Glutamatergic neuron (in vitro differentiated cells): Measurements from ENCODE around the gene APBA2. TPM values are rescaled to one million over a fixed set of nuclear protein-coding genes. Genes with fewer than 3 reads are reported as not detected.

Experiments used
- DNase-seq: peaks from one replicate; pipeline ENCODE4 v3.0.0; 2022
- H3K27ac Mint-ChIP-seq: one replicate; pipeline ENCODE4 v1.8.0; 2020; ENCODE audit warnings: mild to moderate bottlenecking, mixed read lengths, inconsistent platforms; ENCODE audit not compliant: unreplicated experiment
- H3K27me3 Mint-ChIP-seq: one replicate; pipeline ENCODE4 v1.8.0; 2020; ENCODE audit warnings: mild to moderate bottlenecking, moderate library complexity, mixed read lengths, inconsistent platforms; ENCODE audit not compliant: unreplicated experiment
- H3K36me3 Mint-ChIP-seq: one replicate; pipeline ENCODE4 v1.8.0; 2020; ENCODE audit warnings: mild to moderate bottlenecking, mixed read lengths, inconsistent platforms; ENCODE audit not compliant: unreplicated experiment
- H3K4me1 Mint-ChIP-seq: one replicate; pipeline ENCODE4 v1.8.0; 2020; ENCODE audit warnings: mild to moderate bottlenecking, low read depth, mixed read lengths, inconsistent platforms; ENCODE audit not compliant: unreplicated experiment
- H3K4me3 Mint-ChIP-seq: one replicate; pipeline ENCODE4 v1.8.0; 2020; ENCODE audit warnings: mild to moderate bottlenecking, mixed read lengths, inconsistent platforms; ENCODE audit not compliant: unreplicated experiment
- H3K9me3 Mint-ChIP-seq: one replicate; pipeline ENCODE4 v1.8.0; 2020; ENCODE audit warnings: mild to moderate bottlenecking, moderate library complexity, mixed read lengths, inconsistent platforms; ENCODE audit not compliant: unreplicated experiment
- total RNA-seq: library from RNA; stranded (reverse); fragmentation: NEBNext Ultra II Directional; extraction: Animal tissue kit (Norgen Biotek cat#: 25700); gene quantifications from one replicate; pipeline ENCODE4 v1.2.1, GENCODE V29; 2021; ENCODE audit not compliant: unreplicated experiment
- TF ChIP-seq, protein P1 (sequence below): fragments of 200-600 bp; sonication (generic); IDR thresholded peaks from one replicate; pipeline ENCODE4 v1.5.0; 2021; ENCODE audit not compliant: partially characterized antibody, unreplicated experiment

The APBA2 gene
- total RNA-seq, 1 donor from 2014 or later: 166 TPM

DNA sequence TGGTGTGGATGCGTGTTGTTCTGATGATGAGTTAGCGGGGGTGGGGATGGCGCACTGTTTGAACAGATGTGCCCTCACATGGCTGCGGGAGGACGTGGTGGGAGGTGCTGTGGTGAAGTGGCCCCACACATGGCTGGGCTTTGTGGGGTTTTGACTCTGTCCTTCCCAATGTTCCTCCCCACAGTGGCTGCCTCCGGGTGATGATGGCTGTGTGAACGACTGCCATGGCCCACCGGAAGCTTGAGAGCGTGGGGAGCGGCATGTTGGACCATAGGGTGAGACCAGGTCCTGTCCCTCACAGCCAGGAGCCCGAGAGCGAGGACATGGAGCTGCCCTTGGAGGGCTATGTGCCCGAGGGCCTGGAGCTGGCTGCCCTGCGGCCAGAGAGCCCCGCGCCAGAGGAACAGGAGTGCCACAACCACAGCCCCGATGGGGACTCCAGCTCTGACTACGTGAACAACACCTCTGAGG, 167.9 kb downstream of the APBA2 start:
- Mint-ChIP-seq H3K36me3 (peaks cover 14% of the 10 kb centered on the region), H3K4me1 (peaks cover 30% of the 10 kb centered on the region), H3K9me3 (peaks cover 24% of the 10 kb centered on the region)

DNA sequence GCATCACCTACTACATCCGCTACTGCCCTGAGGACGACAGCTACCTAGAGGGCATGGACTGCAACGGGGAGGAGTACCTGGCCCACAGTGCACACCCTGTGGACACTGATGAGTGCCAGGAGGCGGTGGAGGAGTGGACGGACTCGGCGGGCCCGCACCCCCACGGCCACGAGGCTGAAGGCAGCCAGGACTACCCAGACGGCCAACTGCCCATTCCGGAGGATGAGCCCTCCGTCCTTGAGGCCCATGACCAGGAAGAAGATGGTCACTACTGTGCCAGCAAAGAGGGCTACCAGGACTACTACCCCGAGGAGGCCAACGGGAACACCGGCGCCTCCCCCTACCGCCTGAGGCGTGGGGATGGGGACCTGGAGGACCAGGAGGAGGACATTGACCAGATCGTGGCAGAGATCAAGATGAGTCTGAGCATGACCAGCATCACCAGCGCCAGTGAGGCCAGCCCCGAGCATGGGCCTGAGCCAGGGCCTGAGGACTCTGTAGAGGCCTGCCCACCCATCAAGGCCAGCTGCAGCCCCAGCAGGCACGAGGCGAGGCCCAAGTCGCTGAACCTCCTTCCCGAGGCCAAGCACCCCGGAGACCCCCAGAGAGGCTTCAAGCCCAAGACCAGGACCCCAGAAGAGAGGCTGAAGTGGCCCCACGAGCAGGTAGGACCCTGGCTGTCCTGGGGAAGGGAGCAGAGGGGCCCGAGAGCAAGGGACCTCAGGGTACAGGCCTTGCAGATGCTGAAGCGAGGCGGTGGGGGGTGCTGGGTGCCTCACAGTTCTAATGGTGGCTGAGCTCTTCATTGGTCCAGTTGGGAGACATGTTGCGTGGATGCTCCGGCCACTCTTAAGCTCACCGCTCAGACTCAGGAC, 168.6 kb downstream of the APBA2 start:
- H3K4me1 Mint-ChIP-seq: peaks cover 30% of the 10 kb centered on the region
- TF ChIP-seq, protein P1, sequence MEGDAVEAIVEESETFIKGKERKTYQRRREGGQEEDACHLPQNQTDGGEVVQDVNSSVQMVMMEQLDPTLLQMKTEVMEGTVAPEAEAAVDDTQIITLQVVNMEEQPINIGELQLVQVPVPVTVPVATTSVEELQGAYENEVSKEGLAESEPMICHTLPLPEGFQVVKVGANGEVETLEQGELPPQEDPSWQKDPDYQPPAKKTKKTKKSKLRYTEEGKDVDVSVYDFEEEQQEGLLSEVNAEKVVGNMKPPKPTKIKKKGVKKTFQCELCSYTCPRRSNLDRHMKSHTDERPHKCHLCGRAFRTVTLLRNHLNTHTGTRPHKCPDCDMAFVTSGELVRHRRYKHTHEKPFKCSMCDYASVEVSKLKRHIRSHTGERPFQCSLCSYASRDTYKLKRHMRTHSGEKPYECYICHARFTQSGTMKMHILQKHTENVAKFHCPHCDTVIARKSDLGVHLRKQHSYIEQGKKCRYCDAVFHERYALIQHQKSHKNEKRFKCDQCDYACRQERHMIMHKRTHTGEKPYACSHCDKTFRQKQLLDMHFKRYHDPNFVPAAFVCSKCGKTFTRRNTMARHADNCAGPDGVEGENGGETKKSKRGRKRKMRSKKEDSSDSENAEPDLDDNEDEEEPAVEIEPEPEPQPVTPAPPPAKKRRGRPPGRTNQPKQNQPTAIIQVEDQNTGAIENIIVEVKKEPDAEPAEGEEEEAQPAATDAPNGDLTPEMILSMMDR: no peak
- H3K27ac Mint-ChIP-seq: no peak overlapping the region
- H3K27me3 Mint-ChIP-seq: peaks cover 11% of the 10 kb centered on the region
- no peak overlapping the region for H3K4me3 Mint-ChIP-seq
- DNase-seq: no peak
- H3K36me3 Mint-ChIP-seq: peaks cover 14% of the 10 kb centered on the region
- peaks cover 27% of the 10 kb centered on the region for H3K9me3 Mint-ChIP-seq

More for the DNA sequence above, 167.9 kb downstream of the APBA2 start:
- H3K4me3 Mint-ChIP-seq: no peak overlapping the region
- peaks cover 9% of the 10 kb centered on the region for H3K27me3 Mint-ChIP-seq
- no peak for DNase-seq
- no peak overlapping the region for H3K27ac Mint-ChIP-seq
- TF ChIP-seq, protein P1: no peak

DNA sequence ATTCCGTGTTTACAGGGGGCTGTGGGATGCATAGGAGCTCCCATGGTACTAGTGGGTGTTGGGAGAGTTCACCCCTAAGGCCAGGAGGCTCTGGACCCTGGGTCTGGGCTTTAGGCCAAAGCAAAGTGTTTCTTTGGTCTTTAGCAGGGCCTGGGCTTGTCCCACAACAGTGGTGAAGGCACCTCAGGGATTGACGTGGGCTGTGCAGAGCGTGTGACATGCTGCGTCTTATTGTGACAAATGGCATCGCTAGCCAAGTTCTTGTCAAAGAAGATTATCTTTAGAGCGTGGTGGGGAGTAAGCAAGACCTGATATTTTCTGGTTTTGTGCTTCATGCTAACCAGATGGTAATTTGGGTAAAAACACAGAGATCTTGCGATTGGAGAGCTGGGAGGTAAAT, 170.1 kb downstream of the APBA2 start:
- Mint-ChIP-seq H3K36me3 (peaks cover 14% of the 10 kb centered on the region), H3K27ac (peak overlapping the region; percentile 31)

DNA sequence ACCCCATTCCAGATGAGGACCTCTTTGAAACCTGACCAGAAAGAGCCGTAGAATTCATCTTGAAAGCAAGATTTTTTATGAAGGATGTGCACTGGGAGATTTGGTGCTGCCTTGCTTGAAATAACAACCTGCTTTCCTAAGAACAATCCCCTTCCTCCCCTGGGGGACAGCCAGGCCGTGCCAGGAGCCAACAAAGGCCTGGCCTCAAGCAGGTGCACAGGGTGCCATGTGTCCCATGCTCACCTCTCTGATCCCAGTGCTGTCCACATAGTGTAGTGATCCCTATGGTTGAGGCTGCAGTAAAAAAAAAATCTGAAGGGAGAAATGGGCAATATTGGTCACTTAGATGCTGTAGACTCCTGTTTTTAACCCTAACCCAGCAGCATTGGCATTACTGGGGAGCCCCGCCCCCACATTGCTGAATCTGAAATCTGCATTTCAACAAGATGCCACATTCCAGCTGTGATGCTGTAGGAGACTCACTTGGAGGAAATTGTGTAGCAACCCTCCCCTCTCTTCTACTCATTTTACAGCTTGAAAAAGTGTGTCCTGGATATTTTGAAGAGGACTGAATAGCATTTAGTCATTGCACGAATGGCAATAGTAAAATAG, 171.2 kb downstream of the APBA2 start:
- DNase-seq: no peak
- Mint-ChIP-seq H3K27ac (no peak overlapping the region), H3K4me3 (no peak overlapping the region)

More for the DNA sequence above, 170.1 kb downstream of the APBA2 start:
- DNase-seq: no peak
- H3K27me3 Mint-ChIP-seq: peaks cover 17% of the 10 kb centered on the region
- peaks cover 27% of the 10 kb centered on the region for H3K9me3 Mint-ChIP-seq
- TF ChIP-seq, protein P1: no peak
- H3K4me3 Mint-ChIP-seq: no peak overlapping the region
- H3K4me1 Mint-ChIP-seq: peaks cover 34% of the 10 kb centered on the region

More for the DNA sequence above, 171.2 kb downstream of the APBA2 start:
- TF ChIP-seq, protein P1: no peak
- H3K9me3 Mint-ChIP-seq: peaks cover 25% of the 10 kb centered on the region
- H3K36me3 Mint-ChIP-seq: peaks cover 14% of the 10 kb centered on the region
- H3K27me3 Mint-ChIP-seq: peaks cover 14% of the 10 kb centered on the region
- H3K4me1 Mint-ChIP-seq: peaks cover 30% of the 10 kb centered on the region
